Heart right ventricle (tissue), 16 donors: ENCODE data around the gene INPP5D. TPM values are rescaled to one million over a fixed set of nuclear protein-coding genes. Genes with fewer than 3 reads are reported as not detected.

Experiments
- ATAC-seq, 8 donors: fragments of 200-7000 bp; cut with Tn5 transposase; one replicate each; pipeline ENCODE4 v1.9.1; 2020; ENCODE audit warnings: mild to moderate bottlenecking in 8 of 8, moderate library complexity in 8 of 8, moderate number of reproducible peaks in 1 of 8
- DNase-seq, 2 donors: peaks; one replicate each; pipeline ENCODE4 v3.0.0-alpha.2; 2020
- H3K27ac ChIP-seq, 10 donors: fragments of 200-600 bp; sonication (generic) in 2 of 10; one replicate each; pipeline versions ENCODE4 v1.5.0 to v1.8.0; 2020 to 2022; ENCODE audit warnings: mild to moderate bottlenecking in 3 of 10
- H3K27me3 ChIP-seq, 7 donors: fragments of 200-600 bp; one replicate each; pipeline ENCODE4 v1.8.0; 2021 to 2022; ENCODE audit warnings: mild to moderate bottlenecking in 2 of 7
- H3K36me3 ChIP-seq, 9 donors: fragments of 200-600 bp; sonication (generic) in 1 of 9; one replicate each; pipeline versions ENCODE4 v1.5.0 to v1.8.0; 2020 to 2022; ENCODE audit warnings: mild to moderate bottlenecking in 2 of 9
- H3K4me1 ChIP-seq, 9 donors: fragments of 200-600 bp; sonication (generic) in 1 of 9; one replicate each; pipeline versions ENCODE4 v1.5.0 to v1.8.0; 2020 to 2022; ENCODE audit warnings: mild to moderate bottlenecking in 4 of 9
- H3K4me3 ChIP-seq, 10 donors: fragments of 200-600 bp; sonication (generic) in 2 of 10; one replicate each; pipeline versions ENCODE4 v1.5.0 to v1.8.0; 2020 to 2022; ENCODE audit warnings: mild to moderate bottlenecking in 7 of 10, moderate library complexity in 2 of 10
- H3K9me3 ChIP-seq, 11 donors: fragments of 200-600 bp in 10 of 11; sonication (generic) in 2 of 11; one replicate each; pipeline versions ENCODE4 v1.5.0 to v1.8.0; 2013 to 2022; ENCODE audit warnings: mild to moderate bottlenecking in 2 of 11, control low read depth in 1 of 11, moderate library complexity in 1 of 11
- CTCF ChIP-seq, 9 donors: fragments of 200-600 bp; sonication (generic) in 2 of 9; IDR thresholded peaks; one replicate each; pipeline versions ENCODE4 v1.5.0 to v1.8.0; 2021 to 2022; ENCODE audit warnings: antibody characterized with exemption in 9 of 9, mild to moderate bottlenecking in 5 of 9, moderate library complexity in 1 of 9
- WGBS, 2 donors: extraction: QIAGEN DNeasy Blood & Tissue Kit; methylation state at CpG; one replicate each; pipeline ENCODE4 v1.1.7; 2013; ENCODE audit warnings: inconsistent platforms in 1 of 2; 5-methylcytosine and 5-hydroxymethylcytosine counted together
- intact Hi-C, 10 donors: fragments of 100-400 bp; cut with DNase I; formaldehyde crosslinking; loops; one replicate each; pipeline versions ENCODE4 v1.11.1 to v1.14.2; 2022
- polyA plus RNA-seq, 2 donors: library from polyadenylated mRNA; stranded (reverse); fragments of 200-250 nt; gene quantifications; one replicate each; pipeline ENCODE4 v1.2.3, GENCODE V29; 2013
- total RNA-seq, 10 donors: library from RNA; stranded (reverse); fragmentation: NEBNext Ultra II Directional in 3 of 10; extraction: Animal tissue kit (Norgen Biotek cat#: 25700) in 3 of 10; gene quantifications; one replicate each; pipeline versions ENCODE4 v1.2.1 to v1.2.4, GENCODE V29; 2021 to 2023
- donor health status: Arrhythmogenic right ventricular cardiomyopathy.
- donor health status: ischemic (EF 13 %, LVEDD 7.1; RV severe dilation, severe dysfunction).
- donor health status: healthy with polysubstance abuse.
- donor health status: DM: no; HTN: yes; CAD: no.
- donor health status: DM: no; HTN: no; CAD: no.
- donor health status: ischemic (EF 25% LVEDD 6.9; RV normal size, moderate dysfunction).
- donor health status: ischemic (EF 25% LVEDD 5.7; RV mildly dilated, moderate dysfunction).
- donor health status: healthy.
- donor health status: DM: yes; HTN: yes; CAD: no.
- donor health status: Ischemic cardiomyopathy.
- donor health status: ischemic (EF 35%, LVEDD 5.7; RV mildly dilated, moderate dysfunction).
- donor health status: nonischemic (EF 11% LVEDD 7.7; RV severe dilation, severe dysfunction).
- donor health status: DM: yes; HTN: yes; CAD: no.
- donor health status: PGD.
- donor health status: ischemic (EF 29% LVEDD 5.4; RV normal size, mild dysfunction).
- donor health status: nonischemic (EF 23%, LVEDD 6.1; RV moderate dilation, normal function).

INPP5D gene
- total and polyA plus RNA-seq, 12 donors, result 2.9 to 17.2 (median 5.7) TPM

DNA sequence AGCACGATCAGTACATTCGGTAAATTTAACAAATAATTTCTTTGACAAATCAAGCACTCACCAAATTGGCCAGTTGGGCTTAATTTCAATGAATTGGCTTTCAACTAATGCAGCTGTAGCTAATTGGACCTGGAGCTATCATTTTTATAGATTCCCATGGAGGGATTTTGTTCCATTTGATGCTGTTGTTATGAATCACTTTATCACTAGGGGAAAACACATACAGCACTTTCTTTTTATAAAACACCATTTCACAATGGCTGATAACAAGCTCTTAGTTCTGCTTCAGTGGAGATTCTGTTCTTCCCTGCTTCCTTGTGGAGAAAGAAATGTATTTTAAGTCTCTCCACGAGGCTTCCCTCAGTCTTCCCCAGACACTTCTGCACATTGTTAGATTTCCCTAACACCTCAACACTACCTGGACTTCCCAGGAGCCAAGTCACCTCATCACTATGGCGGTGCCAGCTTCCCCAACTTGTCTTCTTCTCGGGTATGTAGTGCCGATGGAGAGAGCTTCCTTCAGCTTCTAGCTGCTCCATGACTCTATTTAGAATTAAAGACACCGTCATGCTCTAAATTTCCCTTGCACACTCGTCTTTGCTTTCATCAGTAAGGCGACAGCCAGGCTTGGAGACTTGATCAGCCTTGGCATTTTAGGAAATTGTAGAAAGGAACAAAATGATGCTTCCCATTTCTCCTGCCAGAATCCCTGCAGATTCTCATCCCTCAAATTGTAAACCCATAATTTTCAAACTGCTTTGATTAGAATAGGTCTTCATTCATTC is 72.0 kb downstream of the INPP5D start:
- Histone ChIP-seq H3K27ac (no peak overlapping the region), H3K36me3 (peaks cover 0 to 98% (median 0%) of the 10 kb centered on the region in 9 donors), H3K4me1 (no peaks in the 10 kb centered on the region), H3K27me3 (peaks cover 0 to 17% (median 0%) of the 10 kb centered on the region in 7 donors), H3K9me3 (peaks cover 0 to 14% (median 4%) of the 10 kb centered on the region in 11 donors), H3K4me3 (no peak overlapping the region)
- DNase-seq, result no peak
- intact Hi-C loops, result no loop called here
- TF ChIP-seq CTCF (IDR thresholded peaks at IDR 0.05), result no peak
- ATAC-seq, result no peak
- WGBS, 2 donors, result 79 to 82% methylated on average over 9 of the region's 9 CpGs

DNA sequence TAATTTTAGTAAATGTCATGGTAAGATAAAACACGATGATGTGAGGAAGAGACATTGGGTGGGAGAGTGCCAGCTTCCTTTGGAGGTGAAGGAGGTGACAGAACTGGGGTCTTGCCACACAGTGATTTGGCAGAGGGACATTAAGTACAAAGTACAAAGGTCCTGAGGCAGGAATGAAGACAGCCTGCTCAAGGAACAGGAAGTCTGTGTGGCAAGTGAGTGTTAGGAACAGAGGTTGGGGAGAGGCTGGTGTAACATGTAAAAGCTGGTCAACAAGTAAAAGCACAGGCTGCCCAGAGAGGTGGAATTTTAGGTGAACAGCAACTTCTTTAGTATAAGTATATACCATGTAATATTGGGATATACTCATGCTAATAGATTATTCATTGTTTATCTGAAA is 73.1 kb downstream of the INPP5D start:
- Histone ChIP-seq H3K4me3 (no peak overlapping the region), H3K27me3 (peaks cover 0 to 12% (median 0%) of the 10 kb centered on the region in 7 donors), H3K9me3 (peaks cover 0 to 14% (median 4%) of the 10 kb centered on the region in 11 donors), H3K4me1 (no peaks in the 10 kb centered on the region), H3K36me3 (peaks cover 0 to 90% (median 0%) of the 10 kb centered on the region in 9 donors), H3K27ac (no peak overlapping the region)
- DNase-seq (no peak), ATAC-seq (no peak)
- 0 to 46% methylated on average over 1 of the region's 1 CpG for WGBS, 2 donors
- TF ChIP-seq CTCF (IDR thresholded peaks at IDR 0.05), result no peak
- intact Hi-C loops, result no loop called here

- Histone ChIP-seq H3K4me1 (no peaks in the 10 kb centered on the region), H3K36me3 (peaks cover 0 to 83% (median 0%) of the 10 kb centered on the region in 9 donors), H3K9me3 (peaks cover 0 to 14% (median 4%) of the 10 kb centered on the region in 11 donors), H3K4me3 (no peak overlapping the region), H3K27me3 (peaks cover 0 to 12% (median 6%) of the 10 kb centered on the region in 7 donors), H3K27ac (no peak overlapping the region)
- intact Hi-C loops, result loop anchor here in 1 of 10 donors (5.0 kb wide), 1 partner anchor 123 kb away; the partner anchor contains the start of gene NGEF
- no peak for DNase-seq
- TF ChIP-seq CTCF (IDR thresholded peaks at IDR 0.05), result no peak
- 86 to 96% methylated on average over 1 of the region's 1 CpG for WGBS, 2 donors
- no peak for ATAC-seq
Measured at GRCh38 chr2:233135421-233135820, 75.3 kb downstream of the INPP5D start.

DNA sequence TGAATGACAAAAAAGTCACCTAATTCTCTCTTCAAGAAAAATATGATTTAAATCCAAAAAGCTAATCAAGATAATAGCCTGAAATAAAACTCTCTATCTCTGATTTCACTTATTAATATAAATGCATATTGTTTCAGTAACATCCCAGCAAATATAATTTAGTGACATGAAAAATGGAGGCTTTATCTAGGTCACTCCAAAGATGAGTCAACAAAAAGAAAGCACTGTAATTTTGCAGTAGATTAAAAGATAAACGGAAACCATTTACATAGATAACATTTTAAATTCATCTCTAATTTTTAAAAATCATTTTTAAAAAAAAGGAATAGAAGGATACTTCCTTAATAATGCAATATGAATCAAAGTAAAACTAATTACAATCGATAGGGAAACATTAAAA is 76.9 kb downstream of the INPP5D start:
- peaks cover 0 to 13% (median 8%) of the 10 kb centered on the region in 7 donors for H3K27me3 ChIP-seq
- ATAC-seq, result no peak
- DNase-seq, result no peak
- intact Hi-C loops, result loop anchor here in 1 of 10 donors (5.0 kb wide), 1 partner anchor 125 kb away; the partner anchor contains the start of gene NGEF
- peaks cover 0 to 82% (median 0%) of the 10 kb centered on the region in 9 donors for H3K36me3 ChIP-seq
- WGBS, 2 donors, result 85 to 88% methylated on average over 2 of the region's 2 CpGs
- H3K4me3 ChIP-seq, result no peak overlapping the region
- H3K27ac ChIP-seq, result no peak overlapping the region
- no peaks in the 10 kb centered on the region for H3K4me1 ChIP-seq
- H3K9me3 ChIP-seq, result peaks cover 0 to 14% (median 4%) of the 10 kb centered on the region in 11 donors
- TF ChIP-seq CTCF (IDR thresholded peaks at IDR 0.05), result no peak
